Glutamatergic neuron (in vitro differentiated cells): ENCODE results near the gene XKR3. TPM values are rescaled to one million over a fixed set of nuclear protein-coding genes. Genes with fewer than 3 reads are reported as not detected.

Experiments
- DNase-seq: peaks from one replicate; pipeline ENCODE4 v3.0.0; 2022
- H3K27ac Mint-ChIP-seq: one replicate; pipeline ENCODE4 v1.8.0; 2020; ENCODE audit warnings: mild to moderate bottlenecking, mixed read lengths, inconsistent platforms; ENCODE audit not compliant: unreplicated experiment
- H3K27me3 Mint-ChIP-seq: one replicate; pipeline ENCODE4 v1.8.0; 2020; ENCODE audit warnings: mild to moderate bottlenecking, moderate library complexity, mixed read lengths, inconsistent platforms; ENCODE audit not compliant: unreplicated experiment
- H3K36me3 Mint-ChIP-seq: one replicate; pipeline ENCODE4 v1.8.0; 2020; ENCODE audit warnings: mild to moderate bottlenecking, mixed read lengths, inconsistent platforms; ENCODE audit not compliant: unreplicated experiment
- H3K4me1 Mint-ChIP-seq: one replicate; pipeline ENCODE4 v1.8.0; 2020; ENCODE audit warnings: mild to moderate bottlenecking, low read depth, mixed read lengths, inconsistent platforms; ENCODE audit not compliant: unreplicated experiment
- H3K4me3 Mint-ChIP-seq: one replicate; pipeline ENCODE4 v1.8.0; 2020; ENCODE audit warnings: mild to moderate bottlenecking, mixed read lengths, inconsistent platforms; ENCODE audit not compliant: unreplicated experiment
- H3K9me3 Mint-ChIP-seq: one replicate; pipeline ENCODE4 v1.8.0; 2020; ENCODE audit warnings: mild to moderate bottlenecking, moderate library complexity, mixed read lengths, inconsistent platforms; ENCODE audit not compliant: unreplicated experiment
- total RNA-seq: library from RNA; stranded (reverse); fragmentation: NEBNext Ultra II Directional; extraction: Animal tissue kit (Norgen Biotek cat#: 25700); gene quantifications from one replicate; pipeline ENCODE4 v1.2.1, GENCODE V29; 2021; ENCODE audit not compliant: unreplicated experiment
- TF ChIP-seq, protein P1 (sequence below): fragments of 200-600 bp; sonication (generic); IDR thresholded peaks from one replicate; pipeline ENCODE4 v1.5.0; 2021; ENCODE audit not compliant: partially characterized antibody, unreplicated experiment

Gene XKR3
- total RNA-seq, 1 donor from 2014 or later: not detected

DNA sequence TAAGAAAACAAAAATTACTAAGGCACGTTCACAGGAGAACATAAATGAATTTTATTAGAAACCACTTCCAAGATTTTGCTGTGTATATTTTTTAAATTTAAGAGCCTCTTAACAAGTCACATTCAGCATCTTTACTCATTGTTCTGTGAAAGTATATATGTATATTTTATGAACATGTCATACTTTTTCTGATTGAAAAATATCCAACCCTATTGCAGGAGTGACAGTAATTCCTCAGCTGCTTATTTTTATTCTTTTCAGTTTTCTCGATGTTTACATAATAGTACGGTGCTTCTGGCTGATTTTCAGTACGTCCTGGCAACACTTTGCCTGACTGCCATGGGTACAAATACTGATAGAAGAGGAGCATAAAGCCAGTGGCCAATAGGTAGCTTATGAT lies 41.8 kb downstream of the XKR3 start:
- DNase-seq: no peak
- Mint-ChIP-seq H3K4me1 (no peaks in the 10 kb centered on the region), H3K27me3 (no peaks in the 10 kb centered on the region), H3K9me3 (no peaks in the 10 kb centered on the region), H3K27ac (no peak overlapping the region), H3K36me3 (no peaks in the 10 kb centered on the region), H3K4me3 (no peak overlapping the region)
- TF ChIP-seq, protein P1, sequence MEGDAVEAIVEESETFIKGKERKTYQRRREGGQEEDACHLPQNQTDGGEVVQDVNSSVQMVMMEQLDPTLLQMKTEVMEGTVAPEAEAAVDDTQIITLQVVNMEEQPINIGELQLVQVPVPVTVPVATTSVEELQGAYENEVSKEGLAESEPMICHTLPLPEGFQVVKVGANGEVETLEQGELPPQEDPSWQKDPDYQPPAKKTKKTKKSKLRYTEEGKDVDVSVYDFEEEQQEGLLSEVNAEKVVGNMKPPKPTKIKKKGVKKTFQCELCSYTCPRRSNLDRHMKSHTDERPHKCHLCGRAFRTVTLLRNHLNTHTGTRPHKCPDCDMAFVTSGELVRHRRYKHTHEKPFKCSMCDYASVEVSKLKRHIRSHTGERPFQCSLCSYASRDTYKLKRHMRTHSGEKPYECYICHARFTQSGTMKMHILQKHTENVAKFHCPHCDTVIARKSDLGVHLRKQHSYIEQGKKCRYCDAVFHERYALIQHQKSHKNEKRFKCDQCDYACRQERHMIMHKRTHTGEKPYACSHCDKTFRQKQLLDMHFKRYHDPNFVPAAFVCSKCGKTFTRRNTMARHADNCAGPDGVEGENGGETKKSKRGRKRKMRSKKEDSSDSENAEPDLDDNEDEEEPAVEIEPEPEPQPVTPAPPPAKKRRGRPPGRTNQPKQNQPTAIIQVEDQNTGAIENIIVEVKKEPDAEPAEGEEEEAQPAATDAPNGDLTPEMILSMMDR: no peak

DNA sequence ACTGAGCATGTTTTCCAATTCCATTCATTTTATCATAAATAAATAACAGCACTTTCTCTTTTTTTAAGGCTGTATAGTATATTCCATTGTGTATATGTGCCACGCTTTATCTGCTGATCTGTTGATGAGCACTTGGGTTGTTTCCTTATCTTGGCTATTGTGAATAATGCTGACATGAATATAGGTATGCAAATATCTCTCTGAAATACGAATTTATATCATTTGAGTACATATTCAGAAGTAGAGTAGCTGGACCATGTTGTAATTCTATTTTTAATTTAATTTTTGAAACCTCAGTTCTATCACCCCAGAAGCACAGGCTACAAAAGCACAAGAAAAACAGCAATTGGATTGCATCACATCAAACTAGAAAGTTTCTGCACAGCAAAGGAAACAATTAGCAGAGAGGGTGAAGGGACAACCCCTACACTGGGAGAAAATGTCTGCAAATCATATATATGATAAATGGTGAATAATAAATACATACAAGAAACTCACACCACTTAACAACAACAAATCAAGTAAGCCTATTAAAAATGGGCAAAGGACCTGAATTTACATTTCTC lies 43.4 kb downstream of the XKR3 start:
- Mint-ChIP-seq H3K4me1 (no peaks in the 10 kb centered on the region), H3K36me3 (no peaks in the 10 kb centered on the region), H3K4me3 (no peak overlapping the region), H3K27me3 (no peaks in the 10 kb centered on the region), H3K9me3 (no peaks in the 10 kb centered on the region), H3K27ac (no peak overlapping the region)
- no peak for DNase-seq
- TF ChIP-seq, protein P1: no peak

DNA sequence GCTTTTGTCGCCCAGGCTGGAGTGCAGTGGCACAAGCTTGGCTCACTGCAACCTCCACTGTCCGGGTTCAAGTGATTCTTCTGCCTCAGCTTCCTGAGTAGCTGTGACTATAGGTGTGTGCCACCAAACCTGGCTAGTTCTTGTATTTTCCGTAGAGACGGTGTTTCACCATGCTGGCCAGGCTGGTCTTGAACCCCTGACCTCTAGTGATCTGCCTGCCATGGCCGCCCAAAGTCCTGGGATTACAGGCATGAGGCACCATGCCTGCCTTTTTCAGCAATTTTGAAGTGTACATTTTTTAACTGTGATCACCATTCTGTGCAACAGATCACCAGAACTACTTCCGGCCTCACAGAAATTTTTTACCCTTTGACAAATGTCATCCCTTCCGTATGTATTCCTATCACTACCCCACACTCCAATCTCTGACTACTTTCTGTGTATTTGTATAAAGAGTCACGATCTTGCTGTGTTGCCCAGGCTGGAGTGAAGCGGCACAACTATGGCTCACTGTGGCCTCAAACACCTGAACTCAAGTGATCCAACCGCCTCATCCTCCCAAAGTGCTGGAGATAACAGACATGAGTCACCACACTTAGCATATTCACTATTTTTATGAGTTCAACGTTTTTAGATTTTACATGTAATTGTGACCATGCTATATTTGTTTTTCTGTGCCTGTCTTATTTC lies 44.0 kb downstream of the XKR3 start:
- TF ChIP-seq, protein P1: no peak
- Mint-ChIP-seq H3K27me3 (no peaks in the 10 kb centered on the region), H3K36me3 (no peaks in the 10 kb centered on the region), H3K27ac (no peak overlapping the region), H3K4me3 (no peak overlapping the region), H3K4me1 (no peaks in the 10 kb centered on the region), H3K9me3 (no peaks in the 10 kb centered on the region)
- DNase-seq: no peak

DNA sequence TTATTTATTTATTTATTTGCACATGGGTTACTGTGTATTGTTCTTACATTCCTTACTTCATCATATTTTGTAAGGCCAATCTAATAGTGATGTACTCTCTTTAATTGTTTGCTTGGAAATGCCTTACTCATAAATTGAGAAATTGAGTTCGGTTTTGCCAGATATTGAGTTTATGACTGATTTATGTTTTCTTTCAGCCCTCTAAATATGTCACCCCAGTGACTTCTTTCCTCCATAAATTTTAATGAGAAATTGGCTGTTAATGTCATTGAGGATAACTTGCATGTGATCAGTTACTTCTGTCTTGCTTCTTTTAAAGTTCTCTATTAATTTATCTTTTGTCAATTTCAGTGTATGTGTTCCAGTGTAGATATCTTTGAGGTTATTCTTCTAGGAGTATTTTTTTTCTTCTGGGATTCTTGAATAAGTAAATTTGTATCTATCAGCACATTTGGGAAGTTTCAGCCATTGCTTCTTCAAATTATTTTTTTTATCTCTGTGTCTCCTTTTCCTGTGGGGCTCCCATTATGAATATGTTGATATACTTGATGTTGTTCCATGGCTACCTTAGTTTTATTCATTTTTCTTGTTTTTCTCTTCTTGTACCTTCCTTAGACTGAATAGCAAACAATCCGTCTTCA lies 47.8 kb downstream of the XKR3 start:
- Mint-ChIP-seq H3K27ac (no peak overlapping the region), H3K4me1 (no peaks in the 10 kb centered on the region), H3K27me3 (no peaks in the 10 kb centered on the region), H3K36me3 (no peaks in the 10 kb centered on the region), H3K4me3 (no peak overlapping the region), H3K9me3 (no peaks in the 10 kb centered on the region)
- DNase-seq: no peak
- TF ChIP-seq, protein P1: no peak

DNA sequence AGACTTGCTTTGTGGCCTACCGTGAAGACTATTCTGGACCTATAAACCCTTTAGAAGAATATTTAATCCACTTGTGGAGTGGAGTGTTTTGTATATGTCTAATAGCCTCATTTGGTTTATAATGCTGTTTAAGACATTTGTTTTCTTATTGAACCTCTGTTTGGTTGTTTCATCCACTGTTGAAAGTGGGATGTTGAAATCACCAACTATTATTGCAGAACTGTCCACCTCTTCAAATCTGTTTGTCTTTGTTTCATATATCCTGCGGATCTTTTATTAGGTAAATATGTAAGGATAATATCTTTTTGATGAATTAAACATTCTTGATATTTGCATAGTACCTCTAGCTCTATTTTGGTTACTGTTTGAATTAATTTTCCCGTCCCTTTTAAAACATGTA lies 49.1 kb downstream of the XKR3 start:
- Mint-ChIP-seq H3K27ac (no peak overlapping the region), H3K4me3 (no peak overlapping the region), H3K4me1 (no peaks in the 10 kb centered on the region), H3K36me3 (no peaks in the 10 kb centered on the region), H3K9me3 (no peaks in the 10 kb centered on the region), H3K27me3 (no peaks in the 10 kb centered on the region)
- TF ChIP-seq, protein P1: no peak
- no peak for DNase-seq
